K562 (cell line): ENCODE results near the gene ARHGAP15. TPM values are rescaled to one million over a fixed set of nuclear protein-coding genes. Genes with fewer than 3 reads are reported as not detected.

Experiments used
- CEBPG ChIP-seq, 3 experiments: fragments of 200-800 bp in 1 of 3; sonication (Bioruptor generic) in 1 of 3; sonication (generic) in 1 of 3; formaldehyde crosslinking in 1 of 3; IDR thresholded peaks in 2 of 3; conservative IDR thresholded peaks in 1 of 3; 2 replicates each; pipeline versions ENCODE4 v1.6.1 to v1.8.0; 2016 to 2022; ENCODE audit warnings: missing compliant biosample characterization in 2 of 3, missing genetic modification characterization in 2 of 3, mild to moderate bottlenecking in 1 of 3, missing genetic modification reagents in 1 of 3
- MAFG ChIP-seq: fragments of 450-650 bp; conservative IDR thresholded peaks from 2 replicates; pipeline ENCODE4 v1.6.1; 2016; ENCODE audit warnings: missing genetic modification characterization, missing compliant biosample characterization
- SRSF3 ChIP-seq: fragments of 200-400 bp; formaldehyde crosslinking; IDR thresholded peaks from 2 replicates; pipeline ENCODE4 v1.6.1; 2016; ENCODE audit warnings: mild to moderate bottlenecking, low read length, moderate library complexity; ENCODE audit not compliant: insufficient read depth
- U2AF2 ChIP-seq: fragments of 200-400 bp; formaldehyde crosslinking; optimal IDR thresholded peaks from 2 replicates; pipeline ENCODE3; 2017; ENCODE audit warnings: low read depth, mild to moderate bottlenecking, low read length
- polyA plus RNA-seq, 8 experiments: library from polyadenylated mRNA; depleted of rRNA in 4 of 8; stranded (reverse) in 5 of 8; unstranded in 3 of 8; fragments of >200 nt; fragmentation: Nextera tagmentation in 2 of 8; fragmentation: Illumina TruSeq in 1 of 8; extraction: Ambion mirVana in 2 of 8; extraction: Trizol in 1 of 8; gene quantifications; 2 replicates each; pipeline versions ENCODE4 v1.2.1 to v1.2.3, GENCODE V29; 2011 to 2014; ENCODE audit warnings: inconsistent platforms in 1 of 8, missing spikeins in 1 of 8
- total RNA-seq, 7 experiments: library from RNA; depleted of rRNA in 6 of 7; stranded (reverse); fragments of >200 nt in 6 of 7; fragmentation: Illumina TruSeq in 2 of 7; extraction: Trizol in 2 of 7; gene quantifications; 2 replicates each; pipeline versions ENCODE4 v1.2.1 to v1.2.3, GENCODE V29; 2011 to 2021; ENCODE audit warnings: low replicate concordance in 1 of 7
- TF ChIP-seq, protein P1 (sequence below): fragments of 450-650 bp; IDR thresholded peaks from 2 replicates; pipeline ENCODE4 v1.6.1; 2018; ENCODE audit not compliant: partially characterized antibody

Gene ARHGAP15
- total and polyA plus RNA-seq, 9 of the 15 experiments (the other 6 are each of a cell fraction or from before 2014, with no cell fraction given), result 1.5 to 17.9 (median 7.9) TPM

DNA sequence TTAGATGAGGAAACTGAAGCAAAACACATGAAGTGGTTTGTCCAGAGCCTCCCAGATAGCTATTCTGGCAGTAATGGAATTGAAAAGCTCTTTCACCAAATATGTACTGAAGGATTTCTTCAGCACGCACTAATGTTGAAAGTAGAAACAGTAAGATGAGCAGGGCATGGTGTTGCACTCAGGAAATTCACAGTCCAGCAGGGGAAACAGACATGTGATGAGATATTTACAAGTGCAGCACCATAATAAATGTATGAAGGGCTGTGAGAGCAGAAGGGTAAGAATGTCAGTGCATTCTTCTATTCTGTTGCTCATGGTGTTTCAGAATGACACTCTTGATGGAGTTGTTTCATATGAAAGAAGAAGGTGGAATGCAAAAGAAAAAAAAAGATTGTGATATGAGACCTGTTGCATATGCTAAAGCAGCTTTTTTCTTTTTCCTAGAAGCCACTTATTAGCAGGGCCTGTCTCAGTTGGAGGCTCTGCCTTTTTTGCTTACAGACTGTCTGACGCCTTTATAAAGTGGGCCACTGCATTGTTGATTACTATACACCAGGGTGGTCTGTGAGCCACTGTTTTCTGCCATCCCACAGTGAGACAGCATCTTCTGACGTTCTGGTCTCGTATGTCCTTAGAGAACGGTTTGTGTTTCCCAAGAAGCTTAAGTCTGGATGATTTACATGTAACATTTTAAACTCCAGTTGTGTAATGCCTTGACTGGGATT, 516.9 kb downstream of the ARHGAP15 start (continued):
- TF ChIP-seq, protein P1, sequence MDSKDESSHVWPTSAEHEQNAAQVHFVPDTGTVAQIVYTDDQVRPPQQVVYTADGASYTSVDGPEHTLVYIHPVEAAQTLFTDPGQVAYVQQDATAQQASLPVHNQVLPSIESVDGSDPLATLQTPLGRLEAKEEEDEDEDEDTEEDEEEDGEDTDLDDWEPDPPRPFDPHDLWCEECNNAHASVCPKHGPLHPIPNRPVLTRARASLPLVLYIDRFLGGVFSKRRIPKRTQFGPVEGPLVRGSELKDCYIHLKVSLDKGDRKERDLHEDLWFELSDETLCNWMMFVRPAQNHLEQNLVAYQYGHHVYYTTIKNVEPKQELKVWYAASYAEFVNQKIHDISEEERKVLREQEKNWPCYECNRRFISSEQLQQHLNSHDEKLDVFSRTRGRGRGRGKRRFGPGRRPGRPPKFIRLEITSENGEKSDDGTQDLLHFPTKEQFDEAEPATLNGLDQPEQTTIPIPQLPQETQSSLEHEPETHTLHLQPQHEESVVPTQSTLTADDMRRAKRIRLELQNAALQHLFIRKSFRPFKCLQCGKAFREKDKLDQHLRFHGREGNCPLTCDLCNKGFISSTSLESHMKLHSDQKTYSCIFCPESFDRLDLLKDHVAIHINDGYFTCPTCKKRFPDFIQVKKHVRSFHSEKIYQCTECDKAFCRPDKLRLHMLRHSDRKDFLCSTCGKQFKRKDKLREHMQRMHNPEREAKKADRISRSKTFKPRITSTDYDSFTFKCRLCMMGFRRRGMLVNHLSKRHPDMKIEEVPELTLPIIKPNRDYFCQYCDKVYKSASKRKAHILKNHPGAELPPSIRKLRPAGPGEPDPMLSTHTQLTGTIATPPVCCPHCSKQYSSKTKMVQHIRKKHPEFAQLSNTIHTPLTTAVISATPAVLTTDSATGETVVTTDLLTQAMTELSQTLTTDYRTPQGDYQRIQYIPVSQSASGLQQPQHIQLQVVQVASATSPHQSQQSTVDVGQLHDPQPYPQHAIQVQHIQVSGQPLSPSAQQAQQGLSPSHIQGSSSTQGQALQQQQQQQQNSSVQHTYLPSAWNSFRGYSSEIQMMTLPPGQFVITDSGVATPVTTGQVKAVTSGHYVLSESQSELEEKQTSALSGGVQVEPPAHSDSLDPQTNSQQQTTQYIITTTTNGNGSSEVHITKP, result no peak
- TF ChIP-seq CEBPG (CRISPR knock-in tag; IDR thresholded peaks at IDR 0.05) (no peak), CEBPG (tag; conservative IDR thresholded peaks at IDR 0.05 in 1 of 2, IDR thresholded peaks at IDR 0.05 in 1 of 2) (no peak), U2AF2 (no peak), SRSF3 (no peak), MAFG (tag) (no peak)
